C4-2B (cell line): ENCODE measurements around the gene FOXS1.

Experiments used
- CTCF ChIP-seq: fragments of 450-650 bp; conservative IDR thresholded peaks from 2 replicates; pipeline ENCODE4 v1.5.1; 2017; ENCODE audit warnings: mild to moderate bottlenecking
- ZFX ChIP-seq: fragments of 450-650 bp; IDR thresholded peaks from 2 replicates; pipeline ENCODE4 v1.6.1; 2017

- TF ChIP-seq CTCF (no peak), ZFX (no peak)
Observed at GRCh38 chr20:31861385-31862156, 16.2 kb upstream of the FOXS1 start.
